Ovary (tissue), 3 donors: ENCODE results near the gene VSTM2B.

Experiments
- CTCF ChIP-seq, 3 donors: fragments of 450-650 bp in 2 of 3; fragments of 200-600 bp in 1 of 3; IDR thresholded peaks; one replicate each; pipeline versions ENCODE4 v1.5.1 to v1.8.0; 2016 to 2022; ENCODE audit warnings: antibody characterized with exemption in 3 of 3, mild to moderate bottlenecking in 1 of 3
- EP300 ChIP-seq: sonication (generic); formaldehyde crosslinking; IDR thresholded peaks from one replicate; pipeline ENCODE4 v1.6.1; 2017; ENCODE audit warnings: antibody characterized with exemption
- POLR2A ChIP-seq: fragments of 450-650 bp; IDR thresholded peaks from one replicate; pipeline ENCODE4 v1.6.1; 2017; ENCODE audit warnings: antibody characterized with exemption, mild to moderate bottlenecking, moderate library complexity
- donor health status: DM: no; HTN: no; CAD: no.

GRCh38 chr19:29552454-29553280 is 26.9 kb downstream of the VSTM2B start:
- TF ChIP-seq POLR2A (no peak), CTCF (IDR thresholded peaks at IDR 0.05) (no peak), EP300 (no peak)
